HUDEP-2 (cell line): ENCODE data around the gene OR52N5.

ENCODE experiments used
- DNase-seq, 76 experiments: peaks; one replicate each; lab custom pipeline; 2025; ENCODE audit not compliant: unreplicated experiment in 76 of 76; lab: John Stamatoyannopoulos, UW

The OR52N5 gene

DNA sequence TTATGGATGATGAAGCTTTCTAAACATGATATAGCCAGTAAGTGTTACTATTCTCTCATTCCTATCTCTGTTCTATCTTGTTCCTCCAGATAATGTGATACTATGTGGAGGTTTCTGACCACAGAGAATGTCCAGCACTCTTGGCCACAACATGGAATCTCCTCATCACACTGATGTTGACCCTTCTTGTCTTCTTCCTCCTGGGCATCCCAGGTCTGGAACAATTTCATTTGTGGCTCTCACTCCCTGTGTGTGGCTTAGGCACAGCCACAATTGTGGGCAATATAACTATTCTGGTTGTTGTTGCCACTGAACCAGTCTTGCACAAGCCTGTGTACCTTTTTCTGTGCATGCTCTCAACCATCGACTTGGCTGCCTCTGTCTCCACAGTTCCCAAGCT lies 56.8 kb downstream of the OR52N5 start:
- DNase-seq, result no peak
